ENCODE measurements around the gene STBD1. TPM values are rescaled to one million over a fixed set of nuclear protein-coding genes. Genes with fewer than 3 reads are reported as not detected.
"Not testable (repeated sequence)": the region's sequence is repeated elsewhere in the genome, so short reads cannot be mapped to it uniquely, and the experiment has no call there.

The STBD1 gene
- total and polyA plus RNA-seq, 7 donors, result 11.7 to 59.7 (median 44.9) TPM

DNA sequence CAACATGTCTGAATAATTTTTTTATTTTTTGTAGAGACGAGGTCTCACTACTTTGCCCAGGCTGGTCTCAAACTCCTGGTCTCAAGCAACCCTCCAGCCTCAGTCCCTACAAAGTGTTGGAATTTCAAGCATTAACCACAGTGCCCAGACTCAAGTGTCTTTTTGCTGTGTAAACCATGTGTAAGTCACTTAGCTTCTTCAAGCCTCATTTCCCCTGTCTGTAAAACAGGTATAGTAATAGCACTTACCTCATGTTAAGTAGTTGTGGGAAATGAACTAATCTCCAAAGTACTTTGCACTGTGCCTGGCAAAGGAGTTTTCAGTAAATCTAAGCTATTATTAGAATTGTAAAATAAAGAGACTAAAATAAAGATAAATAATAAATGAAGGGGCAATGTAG lies 35.7 kb downstream of the STBD1 start:
- ATAC-seq (peak in 1 of 4 donors; percentile 42), DNase-seq (no peak)
- Histone ChIP-seq H3K36me3 (ENCODE audit: insufficient read depth in 1 of 2, low read depth in 1 of 2) (no peaks in the 10 kb centered on the region), H3K9me3 (no peaks in the 10 kb centered on the region), H3K27me3 (ENCODE audit: insufficient read depth in 3 of 3, low read length in 2 of 3) (no peaks in the 10 kb centered on the region), H3K4me3 (no peak overlapping the region), H3K4me1 (peaks cover 17% of the 10 kb centered on the region), H3K27ac (no peak overlapping the region)
- TF ChIP-seq, protein P1, sequence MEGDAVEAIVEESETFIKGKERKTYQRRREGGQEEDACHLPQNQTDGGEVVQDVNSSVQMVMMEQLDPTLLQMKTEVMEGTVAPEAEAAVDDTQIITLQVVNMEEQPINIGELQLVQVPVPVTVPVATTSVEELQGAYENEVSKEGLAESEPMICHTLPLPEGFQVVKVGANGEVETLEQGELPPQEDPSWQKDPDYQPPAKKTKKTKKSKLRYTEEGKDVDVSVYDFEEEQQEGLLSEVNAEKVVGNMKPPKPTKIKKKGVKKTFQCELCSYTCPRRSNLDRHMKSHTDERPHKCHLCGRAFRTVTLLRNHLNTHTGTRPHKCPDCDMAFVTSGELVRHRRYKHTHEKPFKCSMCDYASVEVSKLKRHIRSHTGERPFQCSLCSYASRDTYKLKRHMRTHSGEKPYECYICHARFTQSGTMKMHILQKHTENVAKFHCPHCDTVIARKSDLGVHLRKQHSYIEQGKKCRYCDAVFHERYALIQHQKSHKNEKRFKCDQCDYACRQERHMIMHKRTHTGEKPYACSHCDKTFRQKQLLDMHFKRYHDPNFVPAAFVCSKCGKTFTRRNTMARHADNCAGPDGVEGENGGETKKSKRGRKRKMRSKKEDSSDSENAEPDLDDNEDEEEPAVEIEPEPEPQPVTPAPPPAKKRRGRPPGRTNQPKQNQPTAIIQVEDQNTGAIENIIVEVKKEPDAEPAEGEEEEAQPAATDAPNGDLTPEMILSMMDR (IDR thresholded peaks at IDR 0.05), result no peak
- 91 to 100% (median 94%) methylated on average over 1 of the region's 1 CpG for WGBS, 3 donors
- intact Hi-C loops (cut with DNase I), result no loop called here

DNA sequence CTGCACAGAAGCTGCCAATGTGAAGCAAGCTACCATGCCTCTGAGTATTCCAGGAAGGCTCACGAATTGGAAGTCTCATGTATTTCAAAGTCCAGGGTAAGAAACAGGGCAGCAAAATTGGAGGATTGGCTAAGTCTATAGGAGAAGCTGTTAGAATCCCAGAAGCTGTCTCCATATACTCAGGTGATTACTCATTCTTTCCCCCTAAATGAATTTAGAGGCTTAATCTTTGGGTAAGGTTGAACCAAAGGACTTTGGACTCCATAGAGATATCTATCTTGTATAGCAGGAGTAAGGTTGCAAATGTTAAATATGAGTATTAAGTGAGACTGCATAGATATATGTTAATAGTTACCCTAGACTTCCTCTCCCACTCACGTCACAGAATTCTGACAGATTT lies 36.3 kb downstream of the STBD1 start:
- ATAC-seq (no peak), DNase-seq (no peak)
- TF ChIP-seq, protein P1 (IDR thresholded peaks at IDR 0.05), result no peak
- Histone ChIP-seq H3K4me1 (peaks cover 17% of the 10 kb centered on the region), H3K27ac (no peak overlapping the region), H3K9me3 (peaks cover 3% of the 10 kb centered on the region), H3K36me3 (ENCODE audit: insufficient read depth in 1 of 2, low read depth in 1 of 2) (no peaks in the 10 kb centered on the region), H3K27me3 (ENCODE audit: insufficient read depth in 3 of 3, low read length in 2 of 3) (no peaks in the 10 kb centered on the region), H3K4me3 (no peak overlapping the region)
- intact Hi-C loops (cut with DNase I), result no loop called here
- WGBS, 3 donors, result 82 to 88% (median 83%) methylated on average over 2 of the region's 2 CpGs

DNA sequence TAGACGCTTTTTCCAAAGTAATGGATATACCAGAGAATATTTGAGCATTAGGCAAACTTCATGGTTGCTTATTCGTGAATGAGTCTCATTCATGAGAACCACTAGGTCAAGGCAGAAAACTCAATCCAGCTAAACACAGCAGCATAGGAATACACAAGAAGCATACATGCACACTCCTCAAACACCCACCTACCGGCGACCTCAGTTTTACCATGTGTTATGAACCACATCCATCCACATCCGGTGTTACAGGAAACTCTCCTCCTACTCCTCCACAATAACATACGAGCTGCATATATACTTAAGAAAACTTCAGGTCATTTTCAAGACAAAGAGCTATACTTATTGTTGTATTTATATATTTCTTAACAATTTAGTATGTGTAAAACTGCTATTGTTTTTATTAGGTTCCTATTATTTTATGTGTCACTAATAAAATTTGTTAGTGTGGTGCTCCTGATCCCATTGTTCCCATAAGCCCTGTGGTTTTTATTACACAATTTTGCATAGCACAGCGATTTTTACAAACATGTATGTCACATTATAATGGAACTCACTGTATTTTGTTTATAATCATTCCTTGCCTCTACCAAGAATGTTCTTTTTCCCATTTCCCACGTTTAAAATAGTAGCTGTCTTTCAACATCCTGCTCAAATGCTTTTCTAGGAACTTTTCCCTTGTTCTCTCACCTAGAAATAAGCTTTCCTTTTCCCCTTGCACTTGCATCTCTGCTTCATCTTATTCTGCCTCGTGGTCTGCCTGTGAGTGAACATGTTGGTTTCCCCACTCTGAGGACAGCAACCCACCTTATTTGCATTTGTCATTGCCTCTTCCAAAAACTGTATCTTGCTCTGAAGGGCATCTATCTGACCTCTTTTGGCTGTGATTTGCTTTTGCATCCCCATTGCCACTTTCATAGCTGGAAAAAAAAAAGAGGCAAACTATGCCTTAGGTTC lies 48.3 kb downstream of the STBD1 start:
- intact Hi-C loops (cut with DNase I), result no loop called here
- no peaks in the 10 kb centered on the region for H3K4me1 ChIP-seq
- DNase-seq (no peak), ATAC-seq (no peak)
- H3K27me3 ChIP-seq (ENCODE audit: insufficient read depth in 3 of 3, low read length in 2 of 3), result no peaks in the 10 kb centered on the region
- TF ChIP-seq, protein P1 (IDR thresholded peaks at IDR 0.05), result no peak
- no peaks in the 10 kb centered on the region for H3K9me3 ChIP-seq
- no peak overlapping the region for H3K4me3 ChIP-seq
- H3K27ac ChIP-seq, result no peak overlapping the region
- H3K36me3 ChIP-seq (ENCODE audit: insufficient read depth in 1 of 2, low read depth in 1 of 2), result no peaks in the 10 kb centered on the region
- WGBS, 3 donors, result 37 to 50% (median 40%) methylated on average over 9 of the region's 9 CpGs

- WGBS, 3 donors, result 68 to 81% (median 79%) methylated on average over 2 of the region's 2 CpGs
- Histone ChIP-seq H3K9me3 (no peaks in the 10 kb centered on the region), H3K4me3 (no peak overlapping the region), H3K27ac (no peak overlapping the region), H3K27me3 (ENCODE audit: insufficient read depth in 3 of 3, low read length in 2 of 3) (no peaks in the 10 kb centered on the region), H3K36me3 (ENCODE audit: insufficient read depth in 1 of 2, low read depth in 1 of 2) (no peaks in the 10 kb centered on the region), H3K4me1 (no peaks in the 10 kb centered on the region)
- ATAC-seq (no peak), DNase-seq (no peak)
- intact Hi-C loops (cut with DNase I), result no loop called here
- TF ChIP-seq, protein P1 (IDR thresholded peaks at IDR 0.05), result no peak
Observed at GRCh38 chr4:76357981-76358380, 51.4 kb downstream of the STBD1 start.

- DNase-seq; H3K4me3 ChIP-seq; ATAC-seq; H3K36me3 ChIP-seq (ENCODE audit: insufficient read depth in 1 of 2, low read depth in 1 of 2); H3K27me3 ChIP-seq (ENCODE audit: insufficient read depth in 3 of 3, low read length in 2 of 3); H3K27ac ChIP-seq; intact Hi-C loops (cut with DNase I); H3K4me1 ChIP-seq; H3K9me3 ChIP-seq: not testable (repeated sequence)
Observed at GRCh38 chr4:76359881-76360466, 53.4 kb downstream of the STBD1 start.
